Inferior parietal cortex (tissue), 1 donor: ENCODE measurements around the gene CEP152.
"Not testable (repeated sequence)": the region's sequence is repeated elsewhere in the genome, so short reads cannot be mapped to it uniquely, and the experiment has no call there.

Experiments
- DNase-seq: peaks from one replicate; pipeline ENCODE4 v3.0.0-alpha.2; 2016; ENCODE audit errors: extremely low spot score

Gene CEP152, protein sequence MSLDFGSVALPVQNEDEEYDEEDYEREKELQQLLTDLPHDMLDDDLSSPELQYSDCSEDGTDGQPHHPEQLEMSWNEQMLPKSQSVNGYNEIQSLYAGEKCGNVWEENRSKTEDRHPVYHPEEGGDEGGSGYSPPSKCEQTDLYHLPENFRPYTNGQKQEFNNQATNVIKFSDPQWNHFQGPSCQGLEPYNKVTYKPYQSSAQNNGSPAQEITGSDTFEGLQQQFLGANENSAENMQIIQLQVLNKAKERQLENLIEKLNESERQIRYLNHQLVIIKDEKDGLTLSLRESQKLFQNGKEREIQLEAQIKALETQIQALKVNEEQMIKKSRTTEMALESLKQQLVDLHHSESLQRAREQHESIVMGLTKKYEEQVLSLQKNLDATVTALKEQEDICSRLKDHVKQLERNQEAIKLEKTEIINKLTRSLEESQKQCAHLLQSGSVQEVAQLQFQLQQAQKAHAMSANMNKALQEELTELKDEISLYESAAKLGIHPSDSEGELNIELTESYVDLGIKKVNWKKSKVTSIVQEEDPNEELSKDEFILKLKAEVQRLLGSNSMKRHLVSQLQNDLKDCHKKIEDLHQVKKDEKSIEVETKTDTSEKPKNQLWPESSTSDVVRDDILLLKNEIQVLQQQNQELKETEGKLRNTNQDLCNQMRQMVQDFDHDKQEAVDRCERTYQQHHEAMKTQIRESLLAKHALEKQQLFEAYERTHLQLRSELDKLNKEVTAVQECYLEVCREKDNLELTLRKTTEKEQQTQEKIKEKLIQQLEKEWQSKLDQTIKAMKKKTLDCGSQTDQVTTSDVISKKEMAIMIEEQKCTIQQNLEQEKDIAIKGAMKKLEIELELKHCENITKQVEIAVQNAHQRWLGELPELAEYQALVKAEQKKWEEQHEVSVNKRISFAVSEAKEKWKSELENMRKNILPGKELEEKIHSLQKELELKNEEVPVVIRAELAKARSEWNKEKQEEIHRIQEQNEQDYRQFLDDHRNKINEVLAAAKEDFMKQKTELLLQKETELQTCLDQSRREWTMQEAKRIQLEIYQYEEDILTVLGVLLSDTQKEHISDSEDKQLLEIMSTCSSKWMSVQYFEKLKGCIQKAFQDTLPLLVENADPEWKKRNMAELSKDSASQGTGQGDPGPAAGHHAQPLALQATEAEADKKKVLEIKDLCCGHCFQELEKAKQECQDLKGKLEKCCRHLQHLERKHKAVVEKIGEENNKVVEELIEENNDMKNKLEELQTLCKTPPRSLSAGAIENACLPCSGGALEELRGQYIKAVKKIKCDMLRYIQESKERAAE (N-terminal part only)

DNA sequence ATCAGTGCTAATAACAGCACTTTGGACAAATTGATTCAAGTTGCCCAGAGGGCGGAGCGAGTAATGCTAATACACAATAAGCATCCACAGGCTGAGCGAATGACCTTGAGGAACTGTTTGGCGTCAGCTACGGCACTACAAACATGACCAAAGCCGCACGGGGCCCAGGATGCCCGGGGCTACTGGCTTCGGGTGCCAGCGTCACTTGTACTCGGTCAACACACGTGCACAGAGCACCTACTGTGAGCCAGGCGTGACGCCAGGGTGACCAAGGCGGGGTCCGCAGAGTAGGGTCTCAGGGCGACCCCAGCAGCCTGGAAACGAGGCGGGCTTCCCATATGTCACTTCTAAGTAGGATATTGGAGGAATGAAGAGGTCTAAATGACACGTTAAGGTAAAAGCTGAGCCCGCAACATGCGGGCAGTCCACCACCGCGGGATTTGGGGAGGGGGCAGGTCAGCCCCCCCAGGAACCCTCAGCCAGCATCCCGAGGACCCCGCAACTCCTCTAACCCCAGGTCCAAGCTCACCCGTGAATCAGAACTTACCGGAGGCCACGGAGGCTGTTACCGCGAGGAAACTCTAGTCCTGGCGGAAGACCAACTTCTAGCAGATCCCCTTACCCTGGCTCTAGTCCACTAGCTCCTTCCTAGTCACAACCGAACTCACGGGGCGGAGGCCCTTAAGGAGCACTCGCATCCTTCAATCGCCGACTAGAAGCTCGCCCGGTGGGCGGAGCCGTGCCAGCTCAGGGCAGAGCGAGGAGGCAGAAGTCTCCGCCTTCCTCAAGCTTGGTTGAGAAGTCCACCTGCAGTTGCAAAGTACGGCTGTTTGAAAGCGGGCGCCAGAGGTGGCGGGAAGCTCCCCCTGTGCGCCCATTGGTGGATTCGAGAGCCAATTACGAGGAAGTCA, at the start of gene CEP152:
Gene CEP152 (minus strand): TSS at position 656 of the 911 bp plus-strand sequence. CDS start 5,420 bp downstream, outside the sequence.
- DNase-seq: peak; percentile 96

DNA sequence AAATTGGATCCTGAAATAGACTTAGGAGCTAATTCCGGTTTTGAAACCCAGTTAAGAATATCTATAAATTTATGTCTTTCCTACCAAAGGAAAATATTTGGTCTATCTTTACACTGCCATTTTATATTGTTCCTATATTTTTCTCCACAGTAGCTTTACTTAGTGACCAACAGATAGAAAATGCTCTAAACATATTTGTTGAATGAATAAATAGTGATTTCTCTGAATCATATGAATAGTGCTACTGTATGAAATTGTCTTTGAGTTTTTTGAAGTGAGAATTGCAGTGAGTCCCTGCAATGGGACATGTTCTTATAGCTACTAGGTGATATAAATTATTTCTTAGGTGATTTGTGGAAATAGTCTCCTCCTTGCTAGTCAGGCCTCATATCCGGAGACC, 48.6 kb upstream of the CEP152 start:
- DNase-seq: no peak

DNA sequence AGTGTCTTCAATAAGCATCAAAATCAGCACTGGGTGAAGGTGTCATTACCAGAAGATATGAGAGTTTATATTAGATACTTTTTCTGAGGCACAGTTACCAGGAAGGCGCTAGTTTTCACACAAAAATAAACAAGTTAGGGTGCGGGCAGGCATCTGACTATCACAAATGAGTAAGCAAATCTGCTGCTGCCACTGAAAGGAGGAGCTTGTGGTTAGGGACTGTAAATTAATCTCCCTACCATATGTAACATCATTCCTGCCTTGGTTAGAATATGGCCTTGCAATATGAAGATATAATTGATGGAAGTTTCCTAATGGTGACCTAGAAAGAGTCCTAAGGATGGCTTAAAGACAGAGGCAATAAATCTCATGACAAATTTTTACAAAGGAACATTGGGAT, 47.5 kb upstream of the CEP152 start:
- no peak for DNase-seq

DNA sequence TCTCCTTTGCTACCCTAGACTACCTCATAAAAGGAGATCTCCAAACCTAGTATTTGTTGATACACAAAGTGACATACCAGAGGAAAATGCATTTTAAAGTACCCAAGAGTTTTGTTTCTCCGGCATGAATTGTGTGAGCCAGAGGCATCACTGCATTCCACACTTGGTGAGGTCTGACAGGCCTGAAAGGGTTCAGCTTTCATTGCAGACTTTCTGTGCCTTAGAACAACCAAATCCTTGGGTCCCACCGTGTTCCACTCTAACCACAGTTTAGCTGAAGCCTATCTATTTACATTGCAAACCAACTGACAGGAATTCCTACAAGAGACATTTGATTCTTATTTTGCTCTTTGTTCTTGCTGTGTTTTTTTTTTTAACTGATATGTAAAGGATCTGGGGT, 46.1 kb upstream of the CEP152 start:
- no peak for DNase-seq

DNA sequence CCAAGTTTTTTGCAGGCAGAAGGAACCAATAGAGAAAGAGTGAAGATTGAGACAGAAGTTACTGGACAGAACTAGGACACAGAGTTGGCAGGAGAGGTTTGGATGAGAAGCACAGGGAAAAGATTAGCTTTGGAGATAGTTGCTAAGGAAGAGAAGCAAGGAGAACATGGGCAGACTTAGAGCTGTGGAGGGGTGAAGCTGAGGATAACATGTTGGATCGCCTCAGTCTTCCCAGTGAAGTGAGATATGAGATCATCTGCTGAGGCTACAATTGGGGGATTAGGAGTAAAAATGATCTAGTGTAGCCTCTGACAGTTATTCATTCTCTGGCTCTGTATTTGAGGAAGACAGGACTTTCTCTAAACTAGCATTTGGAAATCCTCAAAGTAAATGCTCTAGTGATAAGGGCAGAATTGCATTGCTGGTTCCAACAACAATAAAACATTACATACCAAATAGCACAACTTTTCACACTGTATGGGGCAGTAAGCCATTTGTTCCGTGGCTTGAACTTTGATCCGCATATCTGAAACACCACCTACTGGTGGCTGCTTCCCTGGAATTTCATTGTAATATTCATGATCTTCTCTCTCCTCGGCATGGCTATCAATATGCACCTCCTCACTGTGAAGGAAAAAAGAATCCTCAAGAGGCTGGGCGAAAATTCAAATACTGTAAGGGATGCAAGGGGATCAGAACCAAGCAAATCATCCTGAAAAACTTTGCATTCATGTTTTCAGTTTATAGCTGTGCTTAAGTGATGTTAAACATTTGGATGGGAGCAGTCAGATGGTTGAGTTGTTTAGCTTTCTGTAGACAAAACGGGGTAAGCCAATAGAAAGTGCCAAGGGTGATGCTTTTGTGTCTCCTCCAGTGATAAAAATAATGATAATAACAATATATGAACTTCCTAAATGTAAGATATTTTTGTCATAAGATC, 44.9 kb upstream of the CEP152 start:
- DNase-seq: peak; percentile 49

DNA sequence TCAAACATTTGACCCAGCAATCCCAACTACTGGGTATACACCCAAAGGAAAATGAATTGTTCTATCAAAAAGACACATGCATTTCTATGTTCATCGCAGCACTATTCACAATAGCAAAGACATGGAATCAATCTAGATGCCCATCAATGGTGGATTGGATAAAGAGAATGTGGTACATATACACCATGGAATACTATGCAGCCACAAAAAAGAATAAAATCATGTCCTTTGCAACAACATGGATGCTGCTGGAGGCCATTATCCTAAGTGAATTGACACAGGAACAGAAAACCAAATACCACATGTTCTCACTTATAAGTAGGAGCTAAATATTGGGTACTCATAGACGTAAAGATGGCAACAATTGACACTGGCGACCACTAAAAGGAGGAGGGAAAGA, 43.6 kb upstream of the CEP152 start:
- not testable (repeated sequence) for DNase-seq

DNA sequence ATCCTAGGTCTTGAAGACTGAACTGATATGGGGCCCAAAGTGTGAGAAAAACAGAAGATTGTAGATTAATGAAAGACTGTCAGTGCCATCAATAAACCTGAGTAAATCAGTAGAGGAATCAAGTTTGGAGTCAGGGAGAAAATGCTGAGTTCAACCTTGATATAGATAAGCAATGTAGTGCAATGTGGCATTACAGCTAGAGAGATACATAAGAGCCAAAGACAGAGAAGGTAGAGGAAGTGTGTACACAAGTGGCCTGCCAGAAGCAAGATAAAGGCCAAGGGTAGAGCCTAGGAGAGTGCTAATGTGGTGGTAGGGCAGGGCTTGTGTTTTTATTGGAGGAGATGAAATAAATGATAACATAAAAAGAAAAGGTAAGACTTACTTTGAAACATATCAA, 41.1 kb upstream of the CEP152 start:
- DNase-seq: no peak

DNA sequence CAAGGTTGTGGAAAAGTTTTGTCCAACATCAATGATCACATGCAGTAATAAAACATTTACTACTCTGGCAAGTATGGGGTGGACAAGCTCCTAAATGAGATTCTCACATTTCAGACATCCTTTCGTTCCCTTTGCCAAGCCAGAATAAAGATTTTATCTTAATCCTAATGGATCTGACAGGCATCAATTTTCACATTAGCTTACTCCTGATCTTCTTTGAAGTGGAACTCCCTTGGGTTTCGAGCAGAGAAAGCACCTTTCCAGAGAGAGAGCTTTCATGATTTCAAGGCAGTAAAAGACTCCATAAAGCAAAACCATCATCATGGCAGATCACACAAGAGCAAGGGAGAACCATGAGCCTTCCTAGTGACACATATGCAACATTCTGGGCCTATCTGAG, 39.8 kb upstream of the CEP152 start:
- no peak for DNase-seq

DNA sequence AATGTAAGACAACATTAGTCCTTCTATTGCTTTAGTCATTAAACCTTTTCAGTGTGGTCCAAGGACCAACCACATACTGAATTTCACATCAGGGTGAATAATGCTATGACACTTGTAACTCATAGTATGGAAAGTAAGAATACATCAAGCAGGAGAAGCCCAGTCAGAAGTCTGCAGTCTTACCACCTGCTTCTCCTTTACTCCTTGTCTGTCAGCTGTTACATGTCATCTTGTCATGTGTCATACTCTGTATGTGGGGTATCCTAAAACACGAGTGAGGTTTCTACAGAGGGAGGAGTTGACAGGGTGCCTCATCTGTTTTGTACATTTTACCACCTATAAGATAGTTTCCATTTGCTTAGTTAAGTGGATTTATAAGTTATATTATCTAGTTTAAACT, 34.3 kb upstream of the CEP152 start:
- DNase-seq: no peak

DNA sequence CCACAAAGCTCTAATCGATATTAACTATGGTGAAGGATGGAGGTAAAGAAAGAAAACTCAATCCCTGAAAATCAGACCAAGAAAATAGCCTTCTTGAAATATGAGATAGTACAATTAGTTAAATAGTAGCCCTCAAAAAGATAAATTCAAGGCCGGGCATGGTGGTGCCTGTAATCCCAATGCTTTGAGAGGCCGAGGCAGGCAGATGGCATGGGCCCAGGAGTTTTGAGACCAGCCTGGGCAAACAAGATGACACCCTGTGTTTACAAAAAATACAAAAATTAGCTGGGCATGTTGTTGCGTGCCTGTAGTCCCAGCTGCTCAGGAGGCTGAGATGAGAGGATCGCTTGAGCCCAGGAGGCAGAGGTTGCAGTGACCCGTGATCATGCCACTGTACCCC, 31.6 kb upstream of the CEP152 start:
- DNase-seq: no peak

DNA sequence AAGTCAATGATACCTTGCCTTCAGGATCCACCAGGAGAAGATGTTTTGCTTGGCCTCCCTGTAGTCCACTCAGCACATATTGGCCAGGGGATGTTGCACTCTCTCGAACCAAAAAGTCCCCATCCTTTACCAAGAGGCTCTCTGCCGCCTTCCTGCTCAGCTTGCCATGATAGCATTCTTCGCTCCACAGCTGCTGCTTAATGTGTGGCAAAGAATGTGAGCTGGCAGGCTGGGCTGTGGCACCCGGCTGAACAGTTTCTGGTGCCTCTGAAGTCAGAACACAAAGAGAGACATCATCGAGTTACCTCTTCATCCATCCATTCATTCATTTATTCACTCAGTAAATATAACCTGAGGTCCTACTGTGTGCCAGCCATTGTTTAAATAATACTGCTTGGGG, 23.9 kb upstream of the CEP152 start:
- DNase-seq: no peak

DNA sequence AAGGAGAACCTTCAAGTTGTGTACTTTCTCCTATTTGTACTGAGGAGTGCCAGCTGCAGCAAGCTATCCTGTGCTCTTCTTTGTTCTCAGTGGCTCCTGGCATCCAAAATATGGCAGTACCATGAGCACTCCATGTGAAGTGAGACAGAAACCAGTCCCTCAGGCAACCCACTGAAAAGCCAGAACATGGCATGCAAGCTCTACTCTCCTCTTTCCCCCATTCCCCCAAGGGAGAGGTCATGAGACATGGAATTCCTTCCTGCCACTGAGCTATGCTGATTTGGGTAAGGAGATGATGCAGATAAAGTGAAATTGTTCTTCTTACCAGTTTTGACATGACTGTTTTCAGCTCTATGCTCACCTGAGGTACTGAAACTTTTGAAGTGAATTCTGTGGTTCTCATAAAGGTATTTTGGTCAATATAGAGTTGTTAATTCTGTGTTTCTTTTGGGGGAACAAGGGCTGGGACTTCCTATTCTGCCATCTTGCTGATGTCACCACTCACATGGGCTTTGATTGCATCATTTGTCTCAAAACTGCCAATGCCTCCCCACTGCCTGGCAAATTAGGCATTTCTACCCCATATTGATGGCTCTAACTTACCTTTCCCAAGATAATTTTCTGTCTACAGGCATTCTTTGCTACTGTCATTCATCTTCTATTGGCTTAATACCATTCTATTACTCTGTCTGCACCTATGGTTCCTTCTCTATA, 22.8 kb upstream of the CEP152 start:
- DNase-seq: no peak

DNA sequence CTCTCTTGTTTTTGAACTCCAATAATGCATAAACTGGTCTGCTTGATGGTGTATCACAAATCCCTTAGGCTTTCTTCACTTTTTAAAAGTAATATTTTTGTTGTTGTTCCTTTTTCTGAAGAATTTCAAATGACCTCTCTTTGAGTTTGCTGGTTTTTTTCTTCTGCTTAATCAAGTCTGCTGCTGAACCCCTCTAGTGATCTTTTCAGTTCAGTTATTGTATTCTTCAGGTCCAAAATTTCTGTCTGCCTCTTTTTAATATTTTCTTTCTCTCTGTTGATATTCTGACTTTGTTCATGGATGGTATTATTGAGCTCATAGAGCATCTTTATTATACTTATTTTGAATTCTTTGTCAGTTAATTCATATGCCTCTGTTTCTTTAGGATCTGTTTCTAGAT, 21.8 kb upstream of the CEP152 start:
- no peak for DNase-seq

DNA sequence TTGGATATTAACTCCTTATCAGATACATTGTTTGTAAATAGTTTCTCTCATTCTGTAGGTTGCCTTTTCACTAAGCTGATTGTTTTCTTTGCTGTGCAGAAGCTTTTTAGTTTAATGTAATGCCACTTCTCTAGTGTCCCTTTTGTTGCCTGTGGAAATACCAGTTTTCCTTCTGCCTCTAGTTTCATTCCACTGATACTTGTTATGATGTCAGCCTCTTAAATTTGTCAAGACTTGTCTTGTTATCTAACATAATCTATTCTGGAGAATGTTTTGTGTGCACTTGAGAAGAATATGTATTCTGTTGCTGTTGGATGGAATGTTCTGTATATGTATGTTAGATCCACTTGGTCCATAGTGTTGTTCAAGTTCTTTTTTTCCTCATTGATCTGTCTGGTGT, 18.0 kb upstream of the CEP152 start:
- no peak for DNase-seq

DNA sequence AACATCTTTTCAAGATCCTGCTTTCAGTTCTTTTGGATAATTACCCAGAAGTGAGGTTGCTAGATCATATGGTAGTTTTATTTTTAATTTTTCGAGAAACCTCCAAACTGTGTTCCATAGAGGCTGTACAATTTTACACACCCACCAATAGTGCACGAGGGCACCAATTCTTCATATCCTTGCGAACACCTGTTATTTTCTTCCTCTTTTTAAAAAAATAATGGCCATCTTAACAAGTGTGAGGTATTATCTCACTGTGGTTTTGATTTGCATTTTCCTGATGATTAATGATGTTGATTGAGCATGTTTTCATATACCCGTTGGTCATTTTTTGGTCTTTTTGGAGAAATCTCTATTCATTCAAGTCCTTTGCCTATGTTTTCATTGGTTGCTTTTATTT, 17.6 kb upstream of the CEP152 start:
- DNase-seq: no peak

DNA sequence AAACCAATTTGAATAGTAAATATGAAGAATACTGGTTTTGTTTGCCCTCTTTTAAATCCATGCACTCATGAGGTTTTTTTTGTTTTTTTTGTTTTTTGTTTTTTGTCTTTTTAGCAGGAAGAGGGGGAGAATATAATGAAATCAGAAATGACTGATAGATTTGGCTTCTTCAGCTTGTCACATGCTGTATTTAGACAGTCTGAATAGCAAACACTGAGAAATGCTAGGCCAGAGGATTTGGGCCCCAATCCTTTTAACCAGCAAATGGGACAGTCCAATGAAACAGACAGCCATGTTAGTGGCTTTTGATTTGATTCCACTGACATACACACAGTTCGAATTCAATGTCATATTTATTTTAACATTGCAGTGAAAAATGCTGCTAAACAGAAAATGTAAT, 14.2 kb upstream of the CEP152 start:
- DNase-seq: no peak

DNA sequence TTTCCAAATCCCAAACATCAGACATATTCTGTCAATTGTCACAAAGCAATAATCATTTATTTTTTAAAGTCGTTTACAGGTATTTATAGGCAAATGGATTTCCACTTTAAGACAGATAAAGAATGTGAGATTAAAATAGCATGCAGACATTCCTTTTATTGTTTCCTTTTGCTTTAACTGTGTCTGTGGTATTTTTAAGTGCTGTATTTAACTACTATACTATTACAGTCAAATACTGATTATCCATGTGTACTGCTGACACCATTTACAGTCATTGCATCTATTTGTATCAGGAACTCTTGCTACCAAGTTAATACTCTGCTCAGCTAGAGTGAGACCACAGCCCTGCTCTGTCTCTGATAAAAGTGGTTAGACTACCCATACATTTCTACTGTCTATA, 12.8 kb upstream of the CEP152 start:
- DNase-seq: no peak

DNA sequence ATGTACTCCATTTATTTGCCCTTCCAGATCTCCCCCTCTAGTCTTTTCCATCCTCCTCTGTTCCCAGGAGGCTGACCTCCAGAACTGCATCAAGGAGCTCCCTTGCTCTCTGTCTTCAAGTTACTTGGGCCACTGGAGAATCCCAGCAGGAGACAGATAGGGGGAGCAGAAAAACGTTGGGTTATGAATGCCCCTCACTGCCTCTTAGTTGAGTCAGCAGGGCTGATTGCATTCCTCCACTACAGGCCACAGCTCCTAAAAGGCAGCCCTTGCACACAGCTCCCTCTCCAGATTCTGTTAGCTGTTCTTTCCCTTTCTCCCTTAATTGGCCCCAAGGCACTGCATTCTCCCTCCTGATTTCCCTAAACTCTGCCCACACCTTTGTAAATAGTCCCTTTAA, 12.4 kb upstream of the CEP152 start:
- no peak for DNase-seq

DNA sequence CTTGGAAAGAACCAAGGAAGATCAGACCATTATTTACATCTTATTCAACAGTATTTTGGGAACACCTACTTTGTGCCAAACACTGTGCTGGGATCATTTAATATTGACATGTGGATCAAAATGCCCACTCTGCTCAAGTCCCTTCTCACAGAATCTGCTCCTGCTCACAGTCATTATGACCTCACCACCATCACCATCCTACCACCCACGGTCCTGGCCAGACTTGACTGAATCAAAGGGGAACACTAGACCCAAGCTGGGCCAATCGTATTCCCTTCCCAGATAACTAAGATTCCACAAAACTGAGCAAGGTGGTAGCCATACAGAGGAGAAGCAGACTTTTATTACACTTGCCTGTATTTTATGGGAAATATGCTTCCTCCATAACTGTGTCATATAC, 3.4 kb upstream of the CEP152 start:
- DNase-seq: no peak
